ENCODE results near the gene KRTAP10-3.

DNA sequence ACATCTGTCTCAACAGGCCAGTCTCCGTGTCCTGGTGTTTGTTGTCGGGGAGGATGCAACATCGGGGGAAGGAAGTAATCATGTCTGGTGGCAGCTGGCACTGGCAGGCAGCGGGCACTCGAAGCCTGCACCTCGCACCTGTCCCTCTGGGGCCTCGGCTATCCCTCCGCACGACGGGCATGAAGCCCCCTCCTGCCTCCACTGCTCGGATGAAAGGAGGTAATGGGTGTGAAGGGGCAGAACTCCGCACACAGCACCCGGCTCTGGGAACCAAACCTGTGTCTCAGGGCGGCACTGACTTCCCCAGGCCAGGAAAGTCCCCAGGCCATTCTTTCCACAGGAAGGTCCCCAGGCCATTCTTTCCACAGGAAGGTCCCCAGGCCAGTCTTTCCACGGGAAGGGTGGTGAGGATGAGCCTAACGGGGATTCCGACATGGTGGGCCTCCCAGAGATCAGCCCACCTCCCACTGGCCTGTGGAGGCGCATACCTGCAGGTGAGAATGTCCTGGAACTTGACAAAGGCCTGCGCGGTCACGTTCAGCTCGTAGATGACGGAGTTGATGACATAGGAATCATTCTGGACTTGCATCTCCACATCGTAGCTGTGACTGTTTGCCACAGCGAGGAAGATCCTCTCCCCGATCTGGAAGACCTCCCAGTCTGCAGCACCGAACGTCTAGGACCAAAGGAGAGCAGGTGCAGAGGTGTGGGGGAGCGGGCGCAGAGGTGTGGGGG is 49.7 kb downstream of the KRTAP10-3 start:
- TF ChIP-seq, protein P1, sequence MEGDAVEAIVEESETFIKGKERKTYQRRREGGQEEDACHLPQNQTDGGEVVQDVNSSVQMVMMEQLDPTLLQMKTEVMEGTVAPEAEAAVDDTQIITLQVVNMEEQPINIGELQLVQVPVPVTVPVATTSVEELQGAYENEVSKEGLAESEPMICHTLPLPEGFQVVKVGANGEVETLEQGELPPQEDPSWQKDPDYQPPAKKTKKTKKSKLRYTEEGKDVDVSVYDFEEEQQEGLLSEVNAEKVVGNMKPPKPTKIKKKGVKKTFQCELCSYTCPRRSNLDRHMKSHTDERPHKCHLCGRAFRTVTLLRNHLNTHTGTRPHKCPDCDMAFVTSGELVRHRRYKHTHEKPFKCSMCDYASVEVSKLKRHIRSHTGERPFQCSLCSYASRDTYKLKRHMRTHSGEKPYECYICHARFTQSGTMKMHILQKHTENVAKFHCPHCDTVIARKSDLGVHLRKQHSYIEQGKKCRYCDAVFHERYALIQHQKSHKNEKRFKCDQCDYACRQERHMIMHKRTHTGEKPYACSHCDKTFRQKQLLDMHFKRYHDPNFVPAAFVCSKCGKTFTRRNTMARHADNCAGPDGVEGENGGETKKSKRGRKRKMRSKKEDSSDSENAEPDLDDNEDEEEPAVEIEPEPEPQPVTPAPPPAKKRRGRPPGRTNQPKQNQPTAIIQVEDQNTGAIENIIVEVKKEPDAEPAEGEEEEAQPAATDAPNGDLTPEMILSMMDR (conservative IDR thresholded peaks at IDR 0.05 in 1 of 2, IDR thresholded peaks at IDR 0.05 in 1 of 2; ENCODE audit: low read depth in 1 of 2, low read length in 2 of 2), result no peak
- no peak for TF ChIP-seq EZH2 (IDR thresholded peaks at IDR 0.05; ENCODE audit: low read length, missing control alignments)
